ENCODE data around the gene TRMT2B.

TRMT2B gene

DNA sequence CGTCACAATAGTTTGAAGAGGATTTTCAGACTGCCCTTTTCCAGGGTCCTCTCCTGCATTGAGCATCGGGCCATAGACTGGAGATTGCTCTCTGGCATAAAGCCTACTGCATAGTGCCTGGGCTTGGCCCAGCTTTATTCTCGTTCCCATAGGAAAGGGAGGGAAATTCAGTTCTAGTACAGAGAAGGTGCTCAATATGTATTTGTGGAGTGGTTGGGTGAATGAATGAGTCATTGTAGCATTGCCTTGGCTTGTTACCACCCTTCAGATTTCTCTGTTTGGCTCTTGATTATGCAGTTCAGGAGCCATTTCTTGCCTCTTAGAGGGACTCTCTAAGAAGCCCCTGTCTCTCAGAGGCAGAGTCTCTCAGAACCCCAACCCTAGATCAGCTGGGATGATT lies 29.3 kb upstream of the TRMT2B start:
- TF ChIP-seq, protein P1, sequence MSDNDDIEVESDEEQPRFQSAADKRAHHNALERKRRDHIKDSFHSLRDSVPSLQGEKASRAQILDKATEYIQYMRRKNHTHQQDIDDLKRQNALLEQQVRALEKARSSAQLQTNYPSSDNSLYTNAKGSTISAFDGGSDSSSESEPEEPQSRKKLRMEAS (IDR thresholded peaks at IDR 0.05): no peak
- TF ChIP-seq CREB1 (IDR thresholded peaks at IDR 0.05; ENCODE audit: low read depth) (no peak), NFIC (IDR thresholded peaks at IDR 0.05) (no peak)

GRCh38 chrX:101080326-101081124 lies 28.6 kb upstream of the TRMT2B start:
- no peak for TF ChIP-seq RAD21 (IDR thresholded peaks at IDR 0.05; ENCODE audit: low read depth)
- no peak for TF ChIP-seq REST (IDR thresholded peaks at IDR 0.05; ENCODE audit: low read depth)
- no peak for TF ChIP-seq CEBPB (IDR thresholded peaks at IDR 0.05)
- TF ChIP-seq, protein P2, sequence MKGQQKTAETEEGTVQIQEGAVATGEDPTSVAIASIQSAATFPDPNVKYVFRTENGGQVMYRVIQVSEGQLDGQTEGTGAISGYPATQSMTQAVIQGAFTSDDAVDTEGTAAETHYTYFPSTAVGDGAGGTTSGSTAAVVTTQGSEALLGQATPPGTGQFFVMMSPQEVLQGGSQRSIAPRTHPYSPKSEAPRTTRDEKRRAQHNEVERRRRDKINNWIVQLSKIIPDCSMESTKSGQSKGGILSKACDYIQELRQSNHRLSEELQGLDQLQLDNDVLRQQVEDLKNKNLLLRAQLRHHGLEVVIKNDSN (IDR thresholded peaks at IDR 0.05): no peak
- no peak for TF ChIP-seq NFIC (IDR thresholded peaks at IDR 0.05)
- TF ChIP-seq TEAD4 (IDR thresholded peaks at IDR 0.05): no peak
- TF ChIP-seq YY1 (IDR thresholded peaks at IDR 0.05; ENCODE audit: low read depth): no peak
- TF ChIP-seq TAF1 (IDR thresholded peaks at IDR 0.05; ENCODE audit: low read depth): no peak
- TF ChIP-seq EP300 (IDR thresholded peaks at IDR 0.05; ENCODE audit: borderline replicate concordance): no peak
- TF ChIP-seq, protein P1 (IDR thresholded peaks at IDR 0.05): no peak
- no peak for TF ChIP-seq EGR1 (IDR thresholded peaks at IDR 0.05)
- TF ChIP-seq TCF12 (IDR thresholded peaks at IDR 0.05; ENCODE audit: low read depth): no peak
- TF ChIP-seq ZBTB7A (IDR thresholded peaks at IDR 0.05; ENCODE audit: low read depth): no peak
- TF ChIP-seq FOXM1 (IDR thresholded peaks at IDR 0.05; ENCODE audit: borderline replicate concordance, low read depth): no peak
- no peak for TF ChIP-seq CREB1 (IDR thresholded peaks at IDR 0.05; ENCODE audit: low read depth)

DNA sequence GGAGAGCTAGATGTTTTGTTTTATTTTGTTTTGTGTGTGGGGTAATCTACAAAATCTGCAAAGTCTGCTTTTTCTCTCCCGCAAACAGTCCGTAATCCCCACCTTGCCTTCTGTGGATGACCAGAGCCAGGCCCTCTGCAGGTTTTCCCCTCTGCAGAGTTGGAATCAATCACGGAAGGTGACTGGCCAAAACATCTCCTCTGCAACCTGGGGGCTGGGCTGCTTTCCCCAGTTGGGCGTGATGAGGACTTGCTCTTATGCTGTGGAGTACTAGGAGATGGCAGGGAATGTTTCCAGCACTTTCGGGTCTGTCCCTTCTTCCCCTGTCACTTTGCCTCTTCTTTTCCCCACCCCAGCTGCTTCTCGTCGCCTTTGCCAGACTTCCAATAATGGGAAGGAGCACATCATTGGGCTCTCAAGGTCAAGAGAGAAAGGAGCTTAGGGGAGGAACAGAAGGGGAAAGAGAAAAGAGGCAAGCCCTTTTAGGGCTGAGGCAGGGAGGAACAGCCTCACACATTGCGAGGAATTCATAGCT lies 27.9 kb upstream of the TRMT2B start:
- TF ChIP-seq RAD21 (IDR thresholded peaks at IDR 0.05; ENCODE audit: low read depth) (no peak), EP300 (IDR thresholded peaks at IDR 0.05; ENCODE audit: borderline replicate concordance) (no peak), TEAD4 (IDR thresholded peaks at IDR 0.05) (no peak), REST (IDR thresholded peaks at IDR 0.05; ENCODE audit: low read depth) (no peak), ZBTB7A (IDR thresholded peaks at IDR 0.05; ENCODE audit: low read depth) (no peak), EGR1 (IDR thresholded peaks at IDR 0.05) (no peak), NFIC (IDR thresholded peaks at IDR 0.05) (no peak), CREB1 (IDR thresholded peaks at IDR 0.05; ENCODE audit: low read depth) (no peak), CEBPB (IDR thresholded peaks at IDR 0.05) (no peak)
- TF ChIP-seq, protein P2 (IDR thresholded peaks at IDR 0.05): no peak
- TF ChIP-seq, protein P1 (IDR thresholded peaks at IDR 0.05): no peak

DNA sequence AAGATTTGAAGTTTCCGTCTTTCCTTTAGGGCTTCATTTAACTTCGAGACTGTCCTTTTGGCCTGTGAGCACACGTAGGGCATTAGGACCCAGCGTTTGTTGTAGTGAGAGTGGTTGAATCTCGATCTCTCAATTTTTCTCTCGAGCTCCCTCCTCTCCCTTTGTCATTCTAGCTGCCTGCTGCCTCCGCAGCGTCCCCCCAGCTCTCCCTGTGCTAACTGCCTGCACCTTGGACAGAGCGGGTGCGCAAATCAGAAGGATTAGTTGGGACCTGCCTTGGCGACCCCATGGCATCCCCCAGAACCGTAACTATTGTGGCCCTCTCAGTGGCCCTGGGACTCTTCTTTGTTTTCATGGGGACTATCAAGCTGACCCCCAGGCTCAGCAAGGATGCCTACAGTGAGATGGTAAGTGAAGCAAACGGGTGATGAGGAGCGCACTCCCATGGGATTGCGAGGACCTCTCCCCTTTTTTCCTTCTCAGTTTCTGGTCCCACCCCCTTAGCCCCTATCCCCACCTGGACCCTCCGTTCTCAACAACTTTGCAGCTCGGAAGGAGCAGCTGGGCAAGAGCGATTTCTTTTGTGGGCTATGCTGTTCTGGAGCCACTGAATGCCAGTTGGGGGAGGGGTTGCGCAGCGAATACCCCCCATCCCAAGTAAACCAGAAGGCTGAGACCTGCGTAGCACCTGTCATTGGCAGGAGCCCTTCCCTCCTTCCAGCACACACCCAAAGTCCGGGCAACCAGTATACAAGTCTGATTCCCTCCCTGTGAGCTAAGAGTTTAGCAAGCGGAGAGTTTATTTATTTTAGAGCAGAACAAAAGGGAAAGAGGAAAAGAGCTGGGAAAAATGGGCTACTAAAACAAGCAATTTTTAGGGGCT lies 27.0 kb upstream of the TRMT2B start, which contains the start of gene TMEM35A:
Gene TMEM35A (plus strand): TSS at position 164 of the 883 bp plus-strand sequence. CDS start 124 bp downstream, at position 288.
- no peak for TF ChIP-seq CREB1 (IDR thresholded peaks at IDR 0.05; ENCODE audit: low read depth)
- no peak for TF ChIP-seq REST (IDR thresholded peaks at IDR 0.05; ENCODE audit: low read depth)
- no peak for TF ChIP-seq EGR1 (IDR thresholded peaks at IDR 0.05)
- no peak for TF ChIP-seq CEBPB (IDR thresholded peaks at IDR 0.05)
- TF ChIP-seq, protein P2 (IDR thresholded peaks at IDR 0.05): no peak
- TF ChIP-seq EP300 (IDR thresholded peaks at IDR 0.05; ENCODE audit: borderline replicate concordance): no peak
- no peak for TF ChIP-seq TAF1 (IDR thresholded peaks at IDR 0.05; ENCODE audit: low read depth)
- TF ChIP-seq, protein P1 (IDR thresholded peaks at IDR 0.05): no peak
- no peak for TF ChIP-seq ZBTB7A (IDR thresholded peaks at IDR 0.05; ENCODE audit: low read depth)
- no peak for TF ChIP-seq RAD21 (IDR thresholded peaks at IDR 0.05; ENCODE audit: low read depth)
- TF ChIP-seq TEAD4 (IDR thresholded peaks at IDR 0.05): no peak
- TF ChIP-seq TCF12 (IDR thresholded peaks at IDR 0.05; ENCODE audit: low read depth): no peak
- TF ChIP-seq NFIC (IDR thresholded peaks at IDR 0.05): no peak
- TF ChIP-seq FOXM1 (IDR thresholded peaks at IDR 0.05; ENCODE audit: borderline replicate concordance, low read depth): no peak
- TF ChIP-seq YY1 (IDR thresholded peaks at IDR 0.05; ENCODE audit: low read depth): no peak
